ENCODE results near the gene RGS17.

- TF ChIP-seq CTCF (IDR thresholded peaks at IDR 0.05; ENCODE audit: low read depth, low read length), result no peak
- no peak for TF ChIP-seq EZH2phosphoT487 (IDR thresholded peaks at IDR 0.05; ENCODE audit: low read depth)
Measured at GRCh38 chr6:152982904-152983636, 148.0 kb downstream of the RGS17 start, which contains the start of gene FBXO5.
